Neural progenitor cell (in vitro differentiated cells): ENCODE results near the gene CXCR5.

Experiments
- CTCF ChIP-seq: fragments of 200-600 bp; sonication (generic); IDR thresholded peaks from 2 replicates; pipeline ENCODE4 v1.5.1; 2017; ENCODE audit warnings: antibody characterized with exemption, mild to moderate bottlenecking
- EZH2 ChIP-seq: fragments of 200-600 bp; sonication (generic); IDR thresholded peaks from 2 replicates; pipeline ENCODE4 v1.6.1; 2017; ENCODE audit warnings: antibody characterized with exemption, mild to moderate bottlenecking, moderate library complexity

GRCh38 chr11:118870396-118871343 lies 13.0 kb upstream of the CXCR5 start:
- TF ChIP-seq CTCF (no peak), EZH2 (no peak)
